ENCODE results near the gene TRIM62.
"Not testable (repeated sequence)": the region's sequence is repeated elsewhere in the genome, so short reads cannot be mapped to it uniquely, and the experiment has no call there.

Gene TRIM62

DNA sequence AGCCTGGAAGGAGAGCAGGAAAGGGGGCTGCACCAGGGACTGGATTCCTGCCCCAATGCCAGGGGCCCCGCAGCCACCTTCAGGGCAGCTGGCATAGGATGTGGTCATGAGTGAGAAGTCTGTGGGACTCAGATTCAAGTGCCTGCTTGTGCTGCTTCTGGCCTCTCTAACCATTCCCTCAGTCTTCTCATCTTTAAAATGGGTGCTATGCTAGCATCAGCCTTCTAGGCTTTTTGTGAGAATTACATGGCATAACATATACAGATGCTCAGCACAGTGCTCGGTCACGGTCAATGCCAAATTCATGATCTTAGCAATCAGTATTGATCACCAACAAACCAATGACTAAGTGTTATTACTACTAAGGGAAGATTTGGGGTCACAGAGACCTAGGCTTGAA is 23.5 kb downstream of the TRIM62 start:
- DNase-seq (ENCODE audit: low spot score): no peak

DNA sequence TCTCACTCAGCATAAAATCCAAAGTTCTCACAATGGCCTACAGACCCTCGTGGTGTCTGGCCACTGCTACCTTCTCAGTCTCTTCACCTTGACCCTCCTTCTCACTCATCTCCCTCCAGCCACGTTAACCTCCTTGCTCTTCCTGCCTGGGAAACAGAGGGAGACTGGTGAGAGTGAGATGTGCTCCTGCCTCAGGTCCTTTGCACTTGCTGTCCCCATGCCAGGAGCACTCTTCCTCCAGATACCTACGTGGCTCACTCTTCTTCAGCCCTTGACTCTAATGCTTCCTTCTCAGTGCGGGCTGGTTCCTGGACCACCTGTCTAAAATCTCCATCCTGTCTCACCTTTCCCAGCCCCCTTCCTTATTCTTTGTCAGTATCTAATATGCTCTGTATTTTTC is 24.7 kb downstream of the TRIM62 start:
- no peak for DNase-seq (ENCODE audit: low spot score)

DNA sequence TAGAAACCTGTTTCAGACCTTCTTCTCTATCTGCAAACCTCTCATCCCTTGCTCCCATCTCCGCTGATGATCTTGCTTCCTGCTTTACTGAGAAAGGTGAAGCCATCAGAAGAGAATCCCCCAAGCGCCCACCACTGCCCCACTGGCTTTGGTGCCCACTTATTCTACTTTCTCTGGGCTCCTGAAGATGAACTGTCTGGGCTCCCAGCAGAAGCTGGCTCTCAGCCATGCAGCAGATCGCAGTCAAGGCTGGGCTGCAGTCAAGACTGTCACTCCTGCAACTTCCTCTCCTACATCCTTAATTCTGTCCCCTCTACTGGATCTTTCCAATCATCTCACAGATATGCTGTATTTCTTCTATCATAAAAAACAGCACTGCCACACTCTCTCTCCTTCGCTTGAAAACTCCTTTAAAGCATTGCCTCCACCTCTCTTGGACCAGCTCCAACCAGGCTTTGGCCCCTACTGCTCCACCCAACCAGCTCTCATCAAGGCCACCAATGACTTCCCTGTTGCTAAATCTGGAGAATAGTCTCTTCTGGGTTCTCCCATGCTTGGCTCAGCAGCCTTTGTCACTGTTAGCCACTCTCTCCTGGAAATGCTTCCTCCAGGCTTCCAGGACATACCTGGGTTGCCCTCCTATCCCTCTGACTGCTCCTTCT is 25.8 kb downstream of the TRIM62 start:
- DNase-seq (ENCODE audit: low spot score): no peak

GRCh38 chr1:33153650-33154049 is 28.2 kb downstream of the TRIM62 start:
- no peak for DNase-seq (ENCODE audit: low spot score)

DNA sequence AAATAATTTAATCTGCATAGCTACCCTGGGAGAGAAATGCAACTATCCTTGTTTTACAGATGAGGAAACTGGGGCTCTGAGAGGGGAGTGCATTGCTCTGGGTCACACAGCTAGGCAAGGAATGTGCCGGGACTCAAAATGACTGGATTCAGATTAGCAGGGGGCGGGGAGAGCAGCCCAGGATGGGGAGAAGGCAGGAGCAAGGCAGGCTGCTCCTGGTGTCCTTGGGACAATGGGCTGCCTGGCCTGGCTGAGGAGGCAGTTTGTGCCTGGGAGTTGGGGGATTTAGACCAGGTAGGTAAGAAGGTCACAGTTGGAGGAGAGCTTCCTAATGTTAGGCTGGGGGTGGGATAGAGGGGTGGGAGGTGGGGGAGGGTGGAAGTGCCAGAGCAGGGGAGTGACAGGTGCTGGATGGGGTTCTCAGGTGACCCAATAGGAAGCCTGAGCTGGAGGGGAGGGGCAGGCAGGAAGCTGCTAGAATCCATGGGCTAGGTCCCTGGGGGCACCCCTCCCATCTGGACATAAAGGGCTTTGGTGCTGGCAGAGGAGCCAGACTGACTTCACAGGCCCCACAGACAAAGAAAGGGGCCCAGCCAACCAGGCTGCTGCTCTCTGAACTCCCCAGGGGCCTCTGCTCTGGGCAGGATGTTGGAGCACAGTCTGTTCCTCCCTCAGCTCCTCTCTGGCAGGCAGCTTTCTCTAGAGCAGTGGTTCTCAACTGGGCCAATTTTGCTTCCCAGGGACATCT is 29.0 kb downstream of the TRIM62 start:
- no peak for DNase-seq (ENCODE audit: low spot score)

DNA sequence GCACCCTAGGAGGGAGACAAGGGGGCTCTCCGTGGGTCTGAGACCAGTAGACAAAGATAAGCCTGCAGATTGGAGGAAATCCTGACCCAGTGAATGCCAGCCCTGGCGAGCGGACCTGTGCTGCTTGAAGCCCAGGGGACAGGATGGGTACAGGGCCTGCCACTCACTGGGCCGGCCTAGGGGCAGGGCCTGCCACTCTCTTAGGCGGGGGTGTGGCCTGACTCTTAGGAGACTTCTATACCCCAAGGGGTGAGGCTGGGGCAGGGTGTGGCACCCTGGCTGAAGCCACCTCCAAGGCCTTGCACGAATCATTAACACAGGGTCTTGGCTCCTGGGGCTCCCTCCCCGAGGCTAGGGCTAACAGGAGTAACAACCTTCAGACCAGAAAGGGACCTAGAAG is 30.7 kb downstream of the TRIM62 start:
- DNase-seq (ENCODE audit: low spot score): no peak

- DNase-seq (ENCODE audit: low spot score): no peak
These were observed 31.3 kb downstream of the TRIM62 start for GRCh38 chr1:33150522-33150921.

DNA sequence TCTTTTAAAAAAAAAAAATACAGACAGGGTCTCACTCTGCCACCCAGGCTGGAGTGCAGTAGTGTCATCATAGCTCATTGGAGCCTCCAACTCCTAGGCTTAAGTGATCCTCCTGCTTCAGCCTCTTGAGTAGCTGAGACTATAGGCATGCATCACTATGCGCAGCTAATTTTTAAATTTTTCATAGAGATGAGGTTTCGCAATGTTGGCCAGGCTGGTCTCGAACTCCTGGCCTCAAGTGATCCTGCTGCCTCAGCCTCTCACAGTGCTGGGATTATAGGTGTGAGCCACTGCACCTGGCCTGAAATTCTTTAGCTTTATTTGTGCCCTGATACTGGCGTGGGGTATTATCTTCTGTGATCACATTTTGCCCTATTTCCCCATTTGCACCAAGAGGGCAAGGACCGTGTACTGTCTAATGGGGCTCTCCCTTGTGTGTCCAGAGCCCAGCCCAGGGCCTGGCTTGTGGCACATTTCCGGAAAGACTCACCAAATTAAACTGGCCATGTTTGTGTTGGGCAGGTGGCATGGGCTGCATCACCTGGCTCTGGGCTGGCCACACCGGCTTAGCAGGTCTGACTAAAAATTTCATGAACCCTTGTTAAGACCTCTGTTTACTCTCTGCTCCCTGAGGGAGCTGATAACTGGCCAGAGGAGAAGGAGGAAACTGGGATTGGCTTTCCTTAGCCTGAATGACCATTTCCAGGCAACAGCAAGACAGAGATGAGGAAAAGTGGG is 32.2 kb downstream of the TRIM62 start:
- no peak for DNase-seq (ENCODE audit: low spot score)

- DNase-seq (ENCODE audit: low spot score): no peak
These were observed 33.2 kb downstream of the TRIM62 start for GRCh38 chr1:33148615-33149014.

GRCh38 chr1:33147997-33148314 is 33.9 kb downstream of the TRIM62 start:
- DNase-seq (ENCODE audit: low spot score): peak; percentile 72

DNA sequence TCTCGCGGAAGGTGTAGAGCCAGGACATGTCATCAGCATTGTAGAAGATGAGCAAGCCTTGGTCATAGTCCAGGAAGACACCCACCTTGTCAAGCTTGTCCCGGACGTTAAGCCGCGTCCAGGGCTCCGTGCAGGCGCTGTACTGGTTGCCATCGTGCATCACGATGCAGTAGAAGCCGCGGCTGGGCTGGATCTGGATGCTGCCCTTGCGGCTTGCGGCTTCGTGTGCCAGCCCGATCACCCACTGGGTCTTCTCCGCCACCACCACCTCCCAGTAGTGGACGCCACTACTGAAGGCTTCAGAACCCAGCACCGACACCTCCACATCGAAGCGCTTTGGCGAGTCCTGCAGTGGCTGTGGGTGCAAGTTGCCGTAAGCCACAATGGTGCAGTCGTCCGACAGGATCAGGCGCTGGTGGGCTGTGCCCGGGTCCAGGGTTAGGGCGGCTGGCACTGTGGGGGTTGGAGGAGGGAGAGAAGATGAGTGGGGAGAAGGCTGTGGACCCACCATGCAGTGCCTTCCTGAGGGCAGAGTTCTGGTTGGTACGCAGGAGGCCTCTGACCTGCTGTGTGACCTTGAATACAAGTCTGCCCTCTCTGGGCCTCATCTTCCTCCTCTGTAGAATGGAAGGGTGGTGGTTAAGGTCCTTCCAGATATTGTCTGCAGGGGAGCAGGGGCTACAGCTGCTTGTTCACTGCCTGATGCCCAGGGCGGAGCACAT is 34.4 kb downstream of the TRIM62 start:
- no peak for DNase-seq (ENCODE audit: low spot score)

DNA sequence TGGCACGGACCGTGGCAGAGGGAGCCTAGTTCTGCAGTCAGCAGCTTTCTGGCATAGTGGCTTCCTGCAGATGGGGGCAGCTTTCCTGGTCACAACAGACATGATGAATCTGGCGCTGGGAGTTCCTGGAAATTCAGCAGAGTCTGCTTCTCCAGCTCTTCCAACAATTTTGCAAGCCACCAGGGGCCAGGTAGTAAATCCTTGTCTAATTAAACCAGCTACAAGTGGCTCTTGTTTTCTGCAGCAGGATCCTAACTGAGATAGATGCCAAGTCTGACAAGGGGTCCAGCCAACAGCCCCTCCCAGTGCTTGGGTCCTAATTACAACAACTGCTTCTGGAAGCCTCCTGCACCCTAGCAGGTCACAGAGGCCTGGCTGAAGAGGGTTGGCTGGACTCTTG is 35.8 kb downstream of the TRIM62 start:
- DNase-seq (ENCODE audit: low spot score): no peak

GRCh38 chr1:33143698-33144097 is 38.1 kb downstream of the TRIM62 start:
- peak; percentile 75 for DNase-seq (ENCODE audit: low spot score)

- DNase-seq (ENCODE audit: low spot score): no peak
These were observed 38.7 kb downstream of the TRIM62 start for GRCh38 chr1:33143176-33143575.

DNA sequence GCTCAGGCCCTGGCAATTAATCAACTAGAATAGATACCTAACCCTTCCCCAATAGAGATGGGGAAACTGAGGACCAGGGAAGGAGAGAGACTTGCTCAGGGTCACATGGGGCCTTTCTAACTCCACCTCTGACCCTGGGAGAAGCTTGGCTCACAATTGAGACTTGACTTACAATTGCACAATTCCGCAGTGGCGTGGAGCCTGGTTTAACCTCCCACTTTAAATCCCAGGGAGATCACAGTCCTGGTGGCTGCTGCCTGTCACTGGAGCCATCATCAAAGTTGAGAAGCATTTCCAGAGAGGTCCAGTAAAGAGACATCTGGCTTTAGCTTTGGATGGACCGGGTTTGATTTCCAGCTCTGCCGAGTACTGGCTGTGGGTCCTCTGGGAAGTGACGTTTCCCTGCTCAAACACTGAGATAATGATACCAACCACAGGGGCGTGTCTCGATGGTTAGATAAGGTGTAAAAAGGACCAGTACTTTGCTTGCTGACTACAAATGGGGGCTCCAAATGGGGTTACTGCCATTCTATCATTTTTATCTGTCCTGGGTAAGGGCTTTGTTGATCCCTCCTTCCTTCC is 39.3 kb downstream of the TRIM62 start:
- no peak for DNase-seq (ENCODE audit: low spot score)

- DNase-seq (ENCODE audit: low spot score): no peak
These were observed 40.1 kb downstream of the TRIM62 start for GRCh38 chr1:33141781-33142180.

DNA sequence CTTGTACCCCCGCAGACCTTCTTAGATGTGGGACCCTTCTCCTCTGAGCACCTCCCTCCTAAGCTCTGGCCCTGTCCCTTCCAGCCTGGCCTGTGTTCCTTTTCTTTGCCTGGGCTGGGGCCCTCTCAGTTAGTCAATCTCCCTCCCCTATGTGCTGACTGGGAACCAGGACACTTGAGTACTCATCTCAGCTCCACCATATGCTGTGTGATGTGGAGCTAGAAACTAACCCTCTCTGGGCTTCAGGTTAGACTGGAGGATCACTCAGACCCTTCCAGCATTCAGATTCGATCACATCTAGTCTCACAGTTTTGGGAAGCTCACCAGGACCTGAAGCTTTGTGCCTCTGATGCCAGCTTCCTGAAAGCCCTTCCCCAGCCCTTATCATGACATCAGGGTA is 40.6 kb downstream of the TRIM62 start:
- DNase-seq (ENCODE audit: low spot score): no peak

GRCh38 chr1:33140153-33141149 is 41.4 kb downstream of the TRIM62 start:
- DNase-seq (ENCODE audit: low spot score): no peak

- DNase-seq (ENCODE audit: low spot score): no peak
These were observed 44.0 kb downstream of the TRIM62 start for GRCh38 chr1:33137800-33138199.

DNA sequence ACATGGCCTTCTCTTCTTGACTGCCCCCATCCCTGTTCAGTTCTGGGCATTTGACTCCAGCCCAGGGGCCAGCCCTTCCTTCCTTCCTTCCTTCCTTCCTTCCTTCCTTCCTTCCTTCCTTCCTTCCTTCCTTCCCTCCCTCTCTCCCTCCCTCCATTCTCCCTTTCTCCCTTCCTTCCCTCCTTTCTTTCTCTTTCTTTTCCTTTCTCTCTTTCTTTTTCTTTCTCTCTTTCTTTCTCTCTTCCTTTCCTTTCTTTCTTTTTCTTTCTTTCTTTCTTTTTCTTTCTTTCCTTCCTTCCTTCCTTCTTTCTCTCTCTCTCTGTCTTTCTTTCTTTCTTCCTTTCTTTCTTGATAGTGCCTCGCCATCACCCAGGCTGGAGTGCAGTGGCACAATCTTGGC is 45.8 kb downstream of the TRIM62 start:
- DNase-seq (ENCODE audit: low spot score): not testable (repeated sequence)

- no peak for DNase-seq (ENCODE audit: low spot score)
These were observed 48.3 kb downstream of the TRIM62 start for GRCh38 chr1:33133478-33134105.

Data from AG08396 (cell line).